HepG2 (cell line): Measurements from ENCODE around the gene LAPTM4A. TPM values are rescaled to one million over a fixed set of nuclear protein-coding genes. Genes with fewer than 3 reads are reported as not detected.

ENCODE experiments used
- ATAC-seq: fragments of 200-7000 bp; cut with Tn5 transposase; 3 replicates; pipeline ENCODE4 v1.9.1; 2020; ENCODE audit warnings: mild to moderate bottlenecking, moderate library complexity
- BruUV-seq: library from RNA; stranded (reverse); fragments of 400-500 nt; replicated peaks from 2 replicates; lab custom pipeline; 2021; lab: Mats Ljungman, UMichigan
- CTCF ChIA-PET: fragments of 300-600 bp; formaldehyde crosslinking; extraction: SDS; loops from one replicate; lab custom pipeline; 2021; ENCODE audit warnings: low total read pairs, inconsistent platforms, low intra/inter-chr PET ratio; lab: Yijun Ruan, JAX
- POLR2A ChIA-PET: fragments of 350-600 bp; sonication (Branson Sonifier 250); formaldehyde crosslinking; loops from one replicate; lab custom pipeline; 2020; ENCODE audit warnings: antibody characterized with exemption, inconsistent platforms; lab: Yijun Ruan, JAX
- DNase-seq: peaks from one replicate; pipeline ENCODE4 v3.0.0-alpha.2; 2015; ENCODE audit warnings: low spot score
- FAIRE-seq: peaks from 3 replicates; lab custom pipeline; 2011; peaks lifted over from hg19 to GRCh38; lab: Jason Lieb, UNC
- H2AFZ ChIP-seq: one replicate; pipeline ENCODE4 v1.6.1; 2011; ENCODE audit warnings: low read length, inconsistent platforms
- H3K27ac ChIP-seq: fragments of 300-600 bp; 3 replicates; pipeline ENCODE4 v1.8.0; 2011; ENCODE audit warnings: mixed run types, mild to moderate bottlenecking, mixed read lengths, low read length, inconsistent platforms; ENCODE audit not compliant: insufficient read depth; ENCODE audit errors: extremely low read length
- H3K27me3 ChIP-seq, 2 experiments: fragments of 200-600 bp in 1 of 2; 2 replicates in 1 of 2; 3 replicates in 1 of 2; pipeline versions ENCODE4 v1.6.0 to v1.8.0; 2011; ENCODE audit warnings: low read length in 2 of 2, mild to moderate bottlenecking in 2 of 2, moderate library complexity in 2 of 2, inconsistent platforms in 1 of 2; ENCODE audit not compliant: insufficient read depth in 2 of 2, control insufficient read depth in 1 of 2
- H3K36me3 ChIP-seq, 2 experiments: fragments of 200-600 bp in 1 of 2; replicated peaks in 1 of 2; 2 replicates in 1 of 2; 3 replicates in 1 of 2; pipeline versions ENCODE4 v1.5.1 to v1.8.0; 2011; ENCODE audit warnings: low read length in 2 of 2, inconsistent platforms in 1 of 2; ENCODE audit not compliant: insufficient read depth in 2 of 2, control insufficient read depth in 1 of 2
- H3K4me1 ChIP-seq: 2 replicates; pipeline ENCODE4 v1.5.1; 2012; ENCODE audit warnings: low read length, inconsistent platforms; ENCODE audit not compliant: insufficient read depth
- H3K4me2 ChIP-seq: 2 replicates; pipeline ENCODE4 v1.6.0; 2011; ENCODE audit warnings: low read depth, low read length, inconsistent platforms
- H3K4me3 ChIP-seq, 3 experiments: fragments of 200-600 bp in 1 of 3; sonication (generic), shearing (Covaris generic) in 1 of 3; replicated peaks in 1 of 3; 2 replicates each; pipeline ENCODE4 v1.5.1; 2011 to 2016; ENCODE audit warnings: low read length in 3 of 3, inconsistent platforms in 2 of 3, low read depth in 2 of 3, mild to moderate bottlenecking in 2 of 3, control low read depth in 1 of 3, mixed read lengths in 1 of 3; ENCODE audit not compliant: insufficient read depth in 1 of 3
- H3K79me2 ChIP-seq: one replicate; pipeline ENCODE4 v1.6.1; 2011; ENCODE audit warnings: low read length, inconsistent platforms; ENCODE audit not compliant: insufficient read depth
- H3K9ac ChIP-seq: 2 replicates; pipeline ENCODE4 v1.6.0; 2011; ENCODE audit warnings: mild to moderate bottlenecking, low read depth, low read length, inconsistent platforms; ENCODE audit not compliant: insufficient read depth
- H3K9me3 ChIP-seq: 2 replicates; pipeline ENCODE4 v1.5.1; 2012; ENCODE audit warnings: mild to moderate bottlenecking, low read length
- H4K20me1 ChIP-seq: 2 replicates; pipeline ENCODE4 v1.6.0; 2011; ENCODE audit warnings: inconsistent platforms, mild to moderate bottlenecking, low read length, moderate library complexity; ENCODE audit not compliant: insufficient read depth
- ATF7 ChIP-seq, 2 experiments: fragments of 450-650 bp in 1 of 2; sonication (generic) in 1 of 2; formaldehyde crosslinking in 1 of 2; IDR thresholded peaks; 2 replicates each; pipeline versions ENCODE4 v1.4.0 to v1.6.1; 2016 to 2020; ENCODE audit warnings: antibody characterized with exemption in 1 of 2, mild to moderate bottlenecking in 1 of 2, missing genetic modification reagents in 1 of 2
- BATF2 ChIP-seq: sonication (generic); formaldehyde crosslinking; IDR thresholded peaks from 2 replicates; pipeline ENCODE4 v1.8.0; 2022; ENCODE audit warnings: mild to moderate bottlenecking, missing genetic modification reagents, moderate library complexity
- CEBPB ChIP-seq: IDR thresholded peaks from 2 replicates; pipeline ENCODE4 v1.6.1; 2011; ENCODE audit warnings: low read depth, low read length, improper control_type of control experiment, borderline replicate concordance
- CEBPZ ChIP-seq: IDR thresholded peaks from 2 replicates; pipeline ENCODE4 v1.6.1; 2012; ENCODE audit warnings: low read length, improper control_type of control experiment
- HOXA3 ChIP-seq: sonication (generic); formaldehyde crosslinking; IDR thresholded peaks from 2 replicates; pipeline ENCODE4 v1.5.0; 2020; ENCODE audit warnings: missing genetic modification reagents
- KLF13 ChIP-seq: sonication (generic); formaldehyde crosslinking; IDR thresholded peaks from 2 replicates; pipeline ENCODE4 v1.4.0; 2020; ENCODE audit warnings: mild to moderate bottlenecking, missing genetic modification reagents
- PITX1 ChIP-seq: sonication (generic); formaldehyde crosslinking; IDR thresholded peaks from 2 replicates; pipeline ENCODE4 v1.5.1; 2020; ENCODE audit warnings: mild to moderate bottlenecking, missing genetic modification reagents
- RCOR2 ChIP-seq: IDR thresholded peaks from 2 replicates; pipeline ENCODE4 v1.6.1; 2016; ENCODE audit warnings: missing biosample characterization, missing genetic modification reagents
- RXRA ChIP-seq: sonication (generic); formaldehyde crosslinking; IDR thresholded peaks from 2 replicates; pipeline ENCODE4 v1.5.1; 2020; ENCODE audit warnings: missing genetic modification reagents
- TBX3 ChIP-seq: fragments of 450-650 bp; IDR thresholded peaks from 2 replicates; pipeline ENCODE4 v1.6.1; 2017; ENCODE audit warnings: antibody characterized with exemption, mild to moderate bottlenecking, inconsistent platforms, borderline replicate concordance
- ZNF160 ChIP-seq: sonication (generic); formaldehyde crosslinking; IDR thresholded peaks from 2 replicates; pipeline ENCODE4 v1.8.0; 2022; ENCODE audit warnings: mild to moderate bottlenecking, inconsistent platforms, missing genetic modification reagents
- ZNF337 ChIP-seq: sonication (generic); formaldehyde crosslinking; IDR thresholded peaks from 2 replicates; pipeline ENCODE4 v1.5.1; 2020; ENCODE audit warnings: missing genetic modification reagents, low read depth, mild to moderate bottlenecking, borderline replicate concordance
- ZNF432 ChIP-seq: sonication (generic); formaldehyde crosslinking; IDR thresholded peaks from 2 replicates; pipeline ENCODE4 v1.5.0; 2020; ENCODE audit warnings: missing genetic modification reagents, mild to moderate bottlenecking, borderline replicate concordance
- ZNF564 ChIP-seq: sonication (generic); formaldehyde crosslinking; IDR thresholded peaks from 2 replicates; pipeline ENCODE4 v1.8.1; 2023; ENCODE audit warnings: mild to moderate bottlenecking, missing genetic modification reagents
- ZNF841 ChIP-seq: sonication (generic); formaldehyde crosslinking; IDR thresholded peaks from 2 replicates; pipeline ENCODE4 v1.8.1; 2023; ENCODE audit warnings: missing genetic modification reagents, borderline replicate concordance
- WGBS: methylation state at CpG from one replicate; pipeline ENCODE4 v1.1.6; 2017; ENCODE audit warnings: low lambda C conversion rate; 5-methylcytosine and 5-hydroxymethylcytosine counted together
- in situ Hi-C: cut with HindIII; loops from 2 replicates; pipeline ENCODE4 v1.10.0; 2017; ENCODE audit warnings: low pct_unique_long_range_greater_than_20kb; ENCODE audit not compliant: extremely low pct_ligation_motif_present
- intact Hi-C: fragments of 100-400 bp; cut with micrococcal nuclease; formaldehyde crosslinking; loops from one replicate; pipeline ENCODE4 v1.10.0; 2022; ENCODE audit not compliant: unreplicated experiment
- polyA plus RNA-seq, 8 experiments: library from polyadenylated mRNA; depleted of rRNA in 3 of 8; stranded (reverse) in 7 of 8; unstranded in 1 of 8; fragments of >200 nt; fragmentation: Illumina TruSeq in 4 of 8; extraction: Trizol in 4 of 8; gene quantifications; 2 replicates each; pipeline versions ENCODE4 v1.2.1 to v1.2.3, GENCODE V29; 2011 to 2016; ENCODE audit warnings: low read depth in 4 of 8, missing spikeins in 1 of 8, mixed read lengths in 1 of 8; ENCODE audit not compliant: insufficient read depth in 1 of 8
- total RNA-seq, 5 experiments: library from RNA; depleted of rRNA; stranded (reverse); fragments of >200 nt; fragmentation: Illumina TruSeq; extraction: Trizol; gene quantifications; 2 replicates each; pipeline ENCODE4 v1.2.3, GENCODE V29; 2016; ENCODE audit warnings: low read depth in 1 of 5
- TF ChIP-seq, protein P1 (sequence below): sonication (generic); formaldehyde crosslinking; IDR thresholded peaks from 2 replicates; pipeline ENCODE4 v1.4.0; 2020; ENCODE audit warnings: missing genetic modification reagents

LAPTM4A gene
- total and polyA plus RNA-seq, 2 of the 13 experiments (the other 11 are each of a cell fraction or from before 2014, with no cell fraction given), result 116 to 558 TPM

DNA sequence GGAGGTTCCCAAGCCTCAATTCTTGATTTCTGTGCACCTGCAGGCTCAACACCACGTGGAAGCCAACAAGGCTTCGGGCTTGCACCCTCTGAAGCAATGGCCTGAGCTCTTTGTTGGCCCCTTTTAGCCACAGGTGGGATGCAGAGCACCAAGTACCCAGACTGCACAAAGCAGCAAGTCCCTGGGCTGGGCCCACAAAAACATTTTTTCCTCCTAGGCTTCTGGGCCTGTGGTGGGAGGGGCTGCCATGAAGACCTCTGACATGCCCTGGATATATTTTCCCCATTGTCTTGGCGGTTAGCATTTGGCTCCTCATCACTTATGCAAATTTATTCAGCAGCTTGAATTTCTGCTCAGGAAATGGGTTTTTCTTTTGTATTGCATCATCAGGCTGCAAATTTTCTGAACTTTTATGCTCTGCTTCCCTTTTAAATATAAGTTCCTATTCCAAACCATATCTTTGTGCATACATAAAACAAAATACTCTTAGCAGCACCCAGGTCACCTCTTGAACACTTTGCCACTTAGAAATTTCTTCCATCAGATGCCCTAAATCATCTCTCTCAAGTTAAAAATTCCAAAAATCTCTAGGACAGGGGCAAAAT, 29.9 kb downstream of the LAPTM4A start:
- ATAC-seq, result no peak

DNA sequence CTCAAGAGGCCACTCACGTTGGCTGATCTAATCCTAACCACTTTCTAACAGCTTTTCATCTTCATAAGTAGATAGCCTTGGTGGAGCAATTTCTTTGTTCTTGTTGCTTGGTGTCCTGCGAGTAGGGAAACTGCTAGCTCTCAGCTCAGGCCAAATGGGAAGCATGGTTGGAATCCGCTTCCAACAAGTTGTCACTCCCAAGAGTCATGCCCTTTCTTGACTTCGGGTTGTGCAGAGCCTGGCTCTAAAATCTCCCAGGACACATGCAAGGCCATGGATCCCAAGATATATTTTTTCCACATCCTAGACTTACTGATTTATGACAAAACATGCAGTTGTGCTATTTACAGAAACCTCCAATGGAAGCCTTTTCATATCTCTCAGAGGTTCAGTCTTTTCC, 31.7 kb downstream of the LAPTM4A start:
- intact Hi-C loops, result no loop called here
- TF ChIP-seq, protein P1, sequence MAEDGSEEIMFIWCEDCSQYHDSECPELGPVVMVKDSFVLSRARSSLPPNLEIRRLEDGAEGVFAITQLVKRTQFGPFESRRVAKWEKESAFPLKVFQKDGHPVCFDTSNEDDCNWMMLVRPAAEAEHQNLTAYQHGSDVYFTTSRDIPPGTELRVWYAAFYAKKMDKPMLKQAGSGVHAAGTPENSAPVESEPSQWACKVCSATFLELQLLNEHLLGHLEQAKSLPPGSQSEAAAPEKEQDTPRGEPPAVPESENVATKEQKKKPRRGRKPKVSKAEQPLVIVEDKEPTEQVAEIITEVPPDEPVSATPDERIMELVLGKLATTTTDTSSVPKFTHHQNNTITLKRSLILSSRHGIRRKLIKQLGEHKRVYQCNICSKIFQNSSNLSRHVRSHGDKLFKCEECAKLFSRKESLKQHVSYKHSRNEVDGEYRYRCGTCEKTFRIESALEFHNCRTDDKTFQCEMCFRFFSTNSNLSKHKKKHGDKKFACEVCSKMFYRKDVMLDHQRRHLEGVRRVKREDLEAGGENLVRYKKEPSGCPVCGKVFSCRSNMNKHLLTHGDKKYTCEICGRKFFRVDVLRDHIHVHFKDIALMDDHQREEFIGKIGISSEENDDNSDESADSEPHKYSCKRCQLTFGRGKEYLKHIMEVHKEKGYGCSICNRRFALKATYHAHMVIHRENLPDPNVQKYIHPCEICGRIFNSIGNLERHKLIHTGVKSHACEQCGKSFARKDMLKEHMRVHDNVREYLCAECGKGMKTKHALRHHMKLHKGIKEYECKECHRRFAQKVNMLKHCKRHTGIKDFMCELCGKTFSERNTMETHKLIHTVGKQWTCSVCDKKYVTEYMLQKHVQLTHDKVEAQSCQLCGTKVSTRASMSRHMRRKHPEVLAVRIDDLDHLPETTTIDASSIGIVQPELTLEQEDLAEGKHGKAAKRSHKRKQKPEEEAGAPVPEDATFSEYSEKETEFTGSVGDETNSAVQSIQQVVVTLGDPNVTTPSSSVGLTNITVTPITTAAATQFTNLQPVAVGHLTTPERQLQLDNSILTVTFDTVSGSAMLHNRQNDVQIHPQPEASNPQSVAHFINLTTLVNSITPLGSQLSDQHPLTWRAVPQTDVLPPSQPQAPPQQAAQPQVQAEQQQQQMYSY (CRISPR knock-in tag), result no peak
- TF ChIP-seq KLF13 (CRISPR knock-in tag), result no peak
- no peak for TF ChIP-seq ZNF160
- TF ChIP-seq ZNF432 (CRISPR knock-in tag), result no peak
- TF ChIP-seq CEBPZ, result no peak
- no peak for TF ChIP-seq BATF2 (CRISPR knock-in tag)

More for the DNA sequence above, 29.9 kb downstream of the LAPTM4A start:
- H3K9ac ChIP-seq, result no peak overlapping the region
- ChIA-PET CTCF (no interaction called here), POLR2A (interaction anchor here (0.9 kb wide), 1 partner anchor 30 kb away, joined by 3 read pairs; the partner anchor contains the start of gene LAPTM4A)
- H3K9me3 ChIP-seq, result peaks cover 25% of the 10 kb centered on the region
- no peak for DNase-seq
- in situ Hi-C loops, result no loop called here
- peaks cover 14% of the 10 kb centered on the region for H3K4me1 ChIP-seq
- H3K36me3 ChIP-seq, result no peaks in the 10 kb centered on the region
- intact Hi-C loops, result no loop called here
- TF ChIP-seq RXRA (no peak), RCOR2 (CRISPR knock-in tag) (no peak), HOXA3 (CRISPR knock-in tag) (no peak), ATF7 (IDR thresholded peaks at IDR 0.05) (0 out of 2 replicates have a peak, but pooled peaks have one; percentile 29), ATF7 (CRISPR knock-in tag; IDR thresholded peaks at IDR 0.05) (no peak), TBX3 (no peak), PITX1 (CRISPR knock-in tag) (no peak), CEBPB (peak; percentile 26; the same call in 1 of the 2 replicates), ZNF337 (CRISPR knock-in tag) (no peak), ZNF841 (CRISPR knock-in tag) (peak; percentile 99), ZNF564 (CRISPR knock-in tag) (no peak)
- no TSS peak for BruUV-seq
- H3K4me2 ChIP-seq, result no peak overlapping the region
- no peaks in the 10 kb centered on the region for H3K27me3 ChIP-seq
- H3K27ac ChIP-seq, result no peak overlapping the region
- WGBS, result 36% methylated on average over 3 of the region's 3 CpGs
- H3K4me3 ChIP-seq, result no peak overlapping the region
- no peak for FAIRE-seq
- H3K79me2 ChIP-seq, result no peaks in the 10 kb centered on the region
- H2AFZ ChIP-seq, result no peak overlapping the region
- H4K20me1 ChIP-seq, result no peaks in the 10 kb centered on the region

More for the DNA sequence above, 31.7 kb downstream of the LAPTM4A start:
- POLR2A ChIA-PET, result interaction anchor here (1.6 kb wide), 1 partner anchor 32 kb away, joined by 5 read pairs; the partner anchor contains the start of gene LAPTM4A
- Histone ChIP-seq H3K9ac (no peak overlapping the region), H3K9me3 (peaks cover 25% of the 10 kb centered on the region), H3K79me2 (no peaks in the 10 kb centered on the region), H3K4me1 (peaks cover 29% of the 10 kb centered on the region), H3K27ac (no peak overlapping the region), H3K27me3 (no peaks in the 10 kb centered on the region), H4K20me1 (no peaks in the 10 kb centered on the region), H2AFZ (no peak overlapping the region), H3K36me3 (no peaks in the 10 kb centered on the region), H3K4me2 (no peak overlapping the region), H3K4me3 (no peak overlapping the region)
- ATAC-seq (no peak), DNase-seq (no peak), FAIRE-seq (no peak)
- in situ Hi-C loops, result no loop called here
- BruUV-seq, result no TSS peak
- CTCF ChIA-PET, result no interaction called here
- 88% methylated on average over 4 of the region's 4 CpGs for WGBS
